ENCODE data around the gene ZBED5.

DNA sequence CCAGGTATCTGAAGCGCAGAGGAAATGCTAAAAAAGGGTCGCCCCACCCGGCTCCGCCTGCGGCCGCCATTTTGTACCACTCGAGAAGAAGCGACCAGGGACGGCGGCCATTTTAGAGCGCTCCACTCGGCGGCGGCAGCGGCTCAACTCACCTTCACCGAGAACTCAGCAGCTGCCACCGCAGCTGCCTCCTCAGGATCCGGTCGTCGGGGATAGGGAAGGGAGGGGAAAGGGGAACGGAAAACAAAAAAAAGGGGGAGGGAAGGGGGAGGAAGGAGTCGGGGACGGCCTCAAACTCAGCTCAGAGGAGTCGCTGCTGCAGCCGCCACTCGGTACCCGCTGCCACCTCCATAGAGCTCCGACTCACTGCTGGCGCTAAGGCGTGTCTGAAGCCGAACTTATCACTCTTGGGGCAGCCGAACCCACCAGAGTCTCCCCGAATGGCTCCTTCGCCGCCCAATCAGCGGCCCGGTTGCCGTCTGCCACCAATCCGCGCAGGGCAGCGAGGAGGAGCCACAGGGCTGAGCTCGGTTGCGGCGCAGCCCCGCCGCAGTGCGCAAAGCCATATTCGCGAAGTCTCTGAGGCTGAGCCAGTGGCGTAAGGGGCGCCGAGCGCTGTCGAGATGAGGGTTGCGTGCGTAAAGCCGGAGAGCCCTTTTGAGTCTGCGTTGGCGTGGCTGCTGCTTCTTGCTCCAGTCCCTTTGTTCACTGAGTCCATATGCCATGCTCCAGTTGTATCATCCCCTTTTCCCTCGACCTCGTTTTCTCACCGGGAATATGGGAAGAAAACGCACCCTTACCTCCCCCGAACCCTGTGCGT is 49.1 kb downstream of the ZBED5 start, which contains the start of gene EIF4G2:
- TF ChIP-seq, protein P1, sequence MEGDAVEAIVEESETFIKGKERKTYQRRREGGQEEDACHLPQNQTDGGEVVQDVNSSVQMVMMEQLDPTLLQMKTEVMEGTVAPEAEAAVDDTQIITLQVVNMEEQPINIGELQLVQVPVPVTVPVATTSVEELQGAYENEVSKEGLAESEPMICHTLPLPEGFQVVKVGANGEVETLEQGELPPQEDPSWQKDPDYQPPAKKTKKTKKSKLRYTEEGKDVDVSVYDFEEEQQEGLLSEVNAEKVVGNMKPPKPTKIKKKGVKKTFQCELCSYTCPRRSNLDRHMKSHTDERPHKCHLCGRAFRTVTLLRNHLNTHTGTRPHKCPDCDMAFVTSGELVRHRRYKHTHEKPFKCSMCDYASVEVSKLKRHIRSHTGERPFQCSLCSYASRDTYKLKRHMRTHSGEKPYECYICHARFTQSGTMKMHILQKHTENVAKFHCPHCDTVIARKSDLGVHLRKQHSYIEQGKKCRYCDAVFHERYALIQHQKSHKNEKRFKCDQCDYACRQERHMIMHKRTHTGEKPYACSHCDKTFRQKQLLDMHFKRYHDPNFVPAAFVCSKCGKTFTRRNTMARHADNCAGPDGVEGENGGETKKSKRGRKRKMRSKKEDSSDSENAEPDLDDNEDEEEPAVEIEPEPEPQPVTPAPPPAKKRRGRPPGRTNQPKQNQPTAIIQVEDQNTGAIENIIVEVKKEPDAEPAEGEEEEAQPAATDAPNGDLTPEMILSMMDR (IDR thresholded peaks at IDR 0.05), result no peak
- peak; percentile 96 to 100 for TF ChIP-seq POLR2A (IDR thresholded peaks at IDR 0.05)
